GM12878 (cell line): Measurements from ENCODE around the gene TMEM232. TPM values are rescaled to one million over a fixed set of nuclear protein-coding genes. Genes with fewer than 3 reads are reported as not detected.

ENCODE experiments used
- ATAC-seq: fragments of 200-7000 bp; cut with Tn5 transposase; 3 replicates; pipeline ENCODE4 v1.9.1; 2020; ENCODE audit warnings: mild to moderate bottlenecking, moderate library complexity
- BruUV-seq: library from RNA; stranded (reverse); fragments of 400-500 nt; replicated peaks from 2 replicates; lab custom pipeline; 2021; lab: Mats Ljungman, UMichigan
- CTCF ChIA-PET: fragments of 300-600 bp; sonication (Branson Sonifier 250); formaldehyde crosslinking; extraction: SDS; loops from one replicate; lab custom pipeline; 2021; ENCODE audit warnings: inconsistent platforms; lab: Yijun Ruan, JAX
- POLR2A ChIA-PET: fragments of 350-600 bp; formaldehyde crosslinking; extraction: SDS; loops from one replicate; lab custom pipeline; 2021; ENCODE audit warnings: inconsistent platforms; lab: Charles Lee
- RAD21 ChIA-PET: fragments of 300-600 bp; sonication (Branson Sonifier 250); formaldehyde crosslinking; loops from one replicate; lab custom pipeline; 2023; ENCODE audit warnings: antibody characterized with exemption; ENCODE audit not compliant: unreplicated experiment; lab: Charles Lee
- SMC1A ChIA-PET: fragments of 300-600 bp; sonication (Branson Sonifier 250); formaldehyde crosslinking; loops from one replicate; lab custom pipeline; 2023; ENCODE audit not compliant: unreplicated experiment, uncharacterized antibody; lab: Charles Lee
- DNase-seq: peaks from one replicate; pipeline ENCODE4 v3.0.0-alpha.2; 2011; ENCODE audit warnings: low read depth, low spot score
- FAIRE-seq: peaks from 3 replicates; lab custom pipeline; 2011; peaks lifted over from hg19 to GRCh38; lab: Jason Lieb, UNC
- H2AFZ ChIP-seq: 2 replicates; pipeline ENCODE4 v1.6.0; 2011; ENCODE audit warnings: low read depth, low read length, control low read depth; ENCODE audit not compliant: control insufficient read depth
- H3K27ac ChIP-seq: 2 replicates; pipeline ENCODE4 v1.5.1; 2011; ENCODE audit warnings: control low read depth; ENCODE audit not compliant: control insufficient read depth, insufficient read depth
- H3K27me3 ChIP-seq, 2 experiments: replicated peaks in 1 of 2; 2 replicates each; pipeline versions ENCODE4 v1.6.0 to v1.6.1; 2011; ENCODE audit warnings: low read length in 1 of 2; ENCODE audit not compliant: control insufficient read depth in 2 of 2, insufficient read depth in 2 of 2
- H3K36me3 ChIP-seq, 2 experiments: 2 replicates each; pipeline ENCODE4 v1.5.1; 2011; ENCODE audit warnings: low read length in 1 of 2; ENCODE audit not compliant: control insufficient read depth in 2 of 2, insufficient read depth in 2 of 2
- H3K4me1 ChIP-seq: 2 replicates; pipeline ENCODE4 v1.6.1; 2011; ENCODE audit warnings: mild to moderate bottlenecking, low read length, moderate library complexity, mixed read lengths; ENCODE audit not compliant: control insufficient read depth, insufficient read depth
- H3K4me2 ChIP-seq: 2 replicates; pipeline ENCODE4 v1.6.0; 2011; ENCODE audit warnings: control low read depth; ENCODE audit not compliant: control insufficient read depth, insufficient read depth
- H3K4me3 ChIP-seq: fragments of 200-600 bp; sonication (generic); 2 replicates; pipeline ENCODE4 v1.5.1; 2016
- H3K79me2 ChIP-seq: 2 replicates; pipeline ENCODE4 v1.6.0; 2011; ENCODE audit warnings: low read length; ENCODE audit not compliant: control insufficient read depth, insufficient read depth
- H3K9ac ChIP-seq: 2 replicates; pipeline ENCODE4 v1.8.0; 2011; ENCODE audit warnings: low read length, control low read depth, mixed read lengths; ENCODE audit not compliant: control insufficient read depth, insufficient read depth
- H3K9me3 ChIP-seq: replicated peaks from 3 replicates; pipeline ENCODE4 v1.5.1; 2011; ENCODE audit warnings: mild to moderate bottlenecking, low read length; ENCODE audit not compliant: control insufficient read depth, insufficient read depth
- H4K20me1 ChIP-seq: 2 replicates; pipeline ENCODE4 v1.6.0; 2011; ENCODE audit not compliant: control insufficient read depth, insufficient read depth
- CBFB ChIP-seq: IDR thresholded peaks from 2 replicates; pipeline ENCODE4 v1.6.1; 2016; ENCODE audit warnings: antibody characterized with exemption, low read depth
- CBX5 ChIP-seq: sonication (generic); IDR thresholded peaks from 2 replicates; pipeline ENCODE4 v1.6.1; 2016; ENCODE audit warnings: low read depth, moderate library complexity, mild to moderate bottlenecking, inconsistent platforms
- EED ChIP-seq: sonication (generic); IDR thresholded peaks from 2 replicates; pipeline ENCODE4 v1.6.1; 2016; ENCODE audit warnings: antibody characterized with exemption, low read depth
- EP300 ChIP-seq, 2 experiments: fragments of 150-350 bp in 1 of 2; IDR thresholded peaks; 2 replicates each; pipeline ENCODE4 v1.6.1; 2011 to 2012; ENCODE audit warnings: low read depth in 2 of 2, low read length in 2 of 2, borderline replicate concordance in 1 of 2, improper control_type of control experiment in 1 of 2, inconsistent platforms in 1 of 2; ENCODE audit not compliant: control insufficient read depth in 1 of 2
- FOXK2 ChIP-seq: fragments of 450-650 bp; IDR thresholded peaks from 2 replicates; pipeline ENCODE4 v1.6.1; 2017; ENCODE audit warnings: mild to moderate bottlenecking, moderate library complexity
- MEF2A ChIP-seq: IDR thresholded peaks from 2 replicates; pipeline ENCODE4 v1.6.1; 2011; ENCODE audit warnings: low read depth, mild to moderate bottlenecking, low read length, moderate library complexity; ENCODE audit not compliant: insufficient read depth
- NBN ChIP-seq: fragments of 450-650 bp; IDR thresholded peaks from 2 replicates; pipeline ENCODE4 v1.6.1; 2016
- RBBP5 ChIP-seq: fragments of 200-600 bp; sonication (generic); conservative IDR thresholded peaks from 2 replicates; pipeline ENCODE4 v1.6.1; 2016
- SUPT20H ChIP-seq: IDR thresholded peaks from 2 replicates; pipeline ENCODE4 v1.6.1; 2011; ENCODE audit warnings: low read depth, mild to moderate bottlenecking, low read length, moderate library complexity, borderline replicate concordance; ENCODE audit not compliant: control insufficient read depth
- ZNF24 ChIP-seq: fragments of 450-650 bp; IDR thresholded peaks from 2 replicates; pipeline ENCODE4 v1.6.1; 2017; ENCODE audit warnings: antibody characterized with exemption, mild to moderate bottlenecking
- WGBS: methylation state at CpG from one replicate; pipeline ENCODE4 v1.1.6; 2016; ENCODE audit warnings: low lambda C conversion rate; ENCODE audit not compliant: insufficient replicate concordance, insufficient coverage; ENCODE audit errors: missing lambda C conversion rate; 5-methylcytosine and 5-hydroxymethylcytosine counted together
- in situ Hi-C: fragments of 300-500 bp; cut with MboI; formaldehyde crosslinking; loops from 9 replicates; pipeline ENCODE4 v1.14.3; 2018; ENCODE audit warnings: mixed read lengths
- intact Hi-C: fragments of 100-400 bp; cut with micrococcal nuclease; formaldehyde crosslinking; loops from one replicate; pipeline ENCODE4 v1.14.2; 2022; ENCODE audit not compliant: unreplicated experiment
- polyA plus RNA-seq, 11 experiments: library from polyadenylated mRNA; depleted of rRNA in 4 of 11; unstranded in 6 of 11; stranded (reverse) in 5 of 11; fragments of >200 nt; fragmentation: Nextera tagmentation in 4 of 11; fragmentation: Illumina TruSeq in 1 of 11; extraction: Ambion mirVana in 4 of 11; extraction: Trizol in 1 of 11; gene quantifications; 1 replicate in 1 of 11; 2 replicates in 10 of 11; pipeline versions ENCODE4 v1.2.1 to v1.2.3, GENCODE V29; 2011 to 2016; ENCODE audit warnings: inconsistent platforms in 2 of 11, missing spikeins in 2 of 11, low read depth in 1 of 11
- total RNA-seq, 4 experiments: library from RNA; depleted of rRNA in 3 of 4; stranded (reverse); fragments of >200 nt in 3 of 4; fragmentation: Illumina TruSeq in 1 of 4; extraction: Trizol in 1 of 4; gene quantifications; 2 replicates each; pipeline versions ENCODE4 v1.2.1 to v1.2.3, GENCODE V29; 2013 to 2021
- TF ChIP-seq, protein P1 (sequence below): IDR thresholded peaks from 2 replicates; pipeline ENCODE4 v1.6.1; 2011; ENCODE audit warnings: low read depth, low read length, improper control_type of control experiment, borderline replicate concordance
- TF ChIP-seq, protein P2 (sequence below): fragments of 450-650 bp; IDR thresholded peaks from 2 replicates; pipeline ENCODE4 v1.6.1; 2016; ENCODE audit warnings: mild to moderate bottlenecking, moderate library complexity, borderline replicate concordance

Gene TMEM232
- total and polyA plus RNA-seq, 10 of the 15 experiments (the other 5 are each of a cell fraction or from before 2014, with no cell fraction given): 0.29 to 1.3 (median 0.91) TPM

DNA sequence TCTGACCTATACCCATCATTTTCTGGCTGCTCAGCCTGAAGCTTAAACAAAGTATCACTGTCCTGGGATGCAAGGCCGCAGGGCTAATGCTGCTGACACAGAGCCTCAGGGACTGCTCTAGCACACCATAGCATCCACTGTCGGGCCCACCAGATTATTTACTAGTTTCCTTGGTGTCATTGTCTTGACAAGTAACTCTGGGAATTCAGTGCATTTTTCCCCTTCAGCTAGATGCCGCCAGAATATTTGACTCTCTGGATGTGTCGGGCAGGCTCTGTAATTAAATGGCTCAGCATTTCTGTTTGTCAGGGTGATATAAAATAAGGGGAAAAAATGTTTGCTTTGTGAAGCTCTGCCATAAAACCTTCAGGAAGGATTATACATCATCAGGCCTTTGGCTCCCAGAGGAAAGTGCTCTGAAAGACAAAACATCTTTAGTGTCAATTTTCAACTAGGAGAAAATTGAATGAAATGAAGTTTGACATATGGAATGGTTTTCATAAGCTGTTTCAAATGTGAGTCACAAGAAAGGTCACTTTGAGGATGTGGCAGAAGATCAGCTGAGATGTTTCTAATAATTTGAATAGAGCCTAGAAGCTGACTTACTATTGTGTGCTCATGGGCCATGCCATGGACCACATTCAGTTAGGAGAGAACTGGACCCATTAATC, 350.1 kb downstream of the TMEM232 start:
- no peaks in the 10 kb centered on the region for H3K4me1 ChIP-seq
- H4K20me1 ChIP-seq: no peaks in the 10 kb centered on the region
- H3K27ac ChIP-seq: no peak overlapping the region
- no peak overlapping the region for H3K4me3 ChIP-seq
- ATAC-seq (no peak), DNase-seq (no peak), FAIRE-seq (no peak)
- ChIA-PET POLR2A (no interaction called here), CTCF (no interaction called here), RAD21 (no interaction called here), SMC1A (no interaction called here)
- intact Hi-C loops (no loop called here), in situ Hi-C loops (no loop called here)
- no TSS peak for BruUV-seq
- no peak overlapping the region for H2AFZ ChIP-seq
- H3K36me3 ChIP-seq: no peaks in the 10 kb centered on the region
- no peaks in the 10 kb centered on the region for H3K79me2 ChIP-seq
- H3K27me3 ChIP-seq: no peaks in the 10 kb centered on the region
- WGBS: 70% methylated on average over 4 of the region's 4 CpGs
- no peak for TF ChIP-seq RBBP5
- TF ChIP-seq CBFB: no peak
- no peak for TF ChIP-seq FOXK2
- TF ChIP-seq MEF2A: no peak
- TF ChIP-seq, protein P1, sequence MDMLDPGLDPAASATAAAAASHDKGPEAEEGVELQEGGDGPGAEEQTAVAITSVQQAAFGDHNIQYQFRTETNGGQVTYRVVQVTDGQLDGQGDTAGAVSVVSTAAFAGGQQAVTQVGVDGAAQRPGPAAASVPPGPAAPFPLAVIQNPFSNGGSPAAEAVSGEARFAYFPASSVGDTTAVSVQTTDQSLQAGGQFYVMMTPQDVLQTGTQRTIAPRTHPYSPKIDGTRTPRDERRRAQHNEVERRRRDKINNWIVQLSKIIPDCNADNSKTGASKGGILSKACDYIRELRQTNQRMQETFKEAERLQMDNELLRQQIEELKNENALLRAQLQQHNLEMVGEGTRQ: no peak
- TF ChIP-seq EED: no peak
- no peak for TF ChIP-seq ZNF24
- TF ChIP-seq SUPT20H: no peak
- TF ChIP-seq EP300 (IDR thresholded peaks at IDR 0.05; ENCODE audit: borderline replicate concordance in 1 of 2, control insufficient read depth in 1 of 2, low read depth in 2 of 2, low read length in 2 of 2): no peak
- TF ChIP-seq, protein P2, sequence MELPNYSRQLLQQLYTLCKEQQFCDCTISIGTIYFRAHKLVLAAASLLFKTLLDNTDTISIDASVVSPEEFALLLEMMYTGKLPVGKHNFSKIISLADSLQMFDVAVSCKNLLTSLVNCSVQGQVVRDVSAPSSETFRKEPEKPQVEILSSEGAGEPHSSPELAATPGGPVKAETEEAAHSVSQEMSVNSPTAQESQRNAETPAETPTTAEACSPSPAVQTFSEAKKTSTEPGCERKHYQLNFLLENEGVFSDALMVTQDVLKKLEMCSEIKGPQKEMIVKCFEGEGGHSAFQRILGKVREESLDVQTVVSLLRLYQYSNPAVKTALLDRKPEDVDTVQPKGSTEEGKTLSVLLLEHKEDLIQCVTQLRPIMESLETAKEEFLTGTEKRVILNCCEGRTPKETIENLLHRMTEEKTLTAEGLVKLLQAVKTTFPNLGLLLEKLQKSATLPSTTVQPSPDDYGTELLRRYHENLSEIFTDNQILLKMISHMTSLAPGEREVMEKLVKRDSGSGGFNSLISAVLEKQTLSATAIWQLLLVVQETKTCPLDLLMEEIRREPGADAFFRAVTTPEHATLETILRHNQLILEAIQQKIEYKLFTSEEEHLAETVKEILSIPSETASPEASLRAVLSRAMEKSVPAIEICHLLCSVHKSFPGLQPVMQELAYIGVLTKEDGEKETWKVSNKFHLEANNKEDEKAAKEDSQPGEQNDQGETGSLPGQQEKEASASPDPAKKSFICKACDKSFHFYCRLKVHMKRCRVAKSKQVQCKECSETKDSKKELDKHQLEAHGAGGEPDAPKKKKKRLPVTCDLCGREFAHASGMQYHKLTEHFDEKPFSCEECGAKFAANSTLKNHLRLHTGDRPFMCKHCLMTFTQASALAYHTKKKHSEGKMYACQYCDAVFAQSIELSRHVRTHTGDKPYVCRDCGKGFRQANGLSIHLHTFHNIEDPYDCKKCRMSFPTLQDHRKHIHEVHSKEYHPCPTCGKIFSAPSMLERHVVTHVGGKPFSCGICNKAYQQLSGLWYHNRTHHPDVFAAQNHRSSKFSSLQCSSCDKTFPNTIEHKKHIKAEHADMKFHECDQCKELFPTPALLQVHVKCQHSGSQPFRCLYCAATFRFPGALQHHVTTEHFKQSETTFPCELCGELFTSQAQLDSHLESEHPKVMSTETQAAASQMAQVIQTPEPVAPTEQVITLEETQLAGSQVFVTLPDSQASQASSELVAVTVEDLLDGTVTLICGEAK: no peak
- no peak for TF ChIP-seq NBN
- TF ChIP-seq CBX5: no peak
- no peaks in the 10 kb centered on the region for H3K9me3 ChIP-seq
- no peak overlapping the region for H3K9ac ChIP-seq
- H3K4me2 ChIP-seq: no peak overlapping the region
